Measurements from ENCODE around the gene SUN2. TPM values are rescaled to one million over a fixed set of nuclear protein-coding genes. Genes with fewer than 3 reads are reported as not detected.

SUN2 gene
- total RNA-seq, 1 experiment from 2014 or later: 15.6 TPM

DNA sequence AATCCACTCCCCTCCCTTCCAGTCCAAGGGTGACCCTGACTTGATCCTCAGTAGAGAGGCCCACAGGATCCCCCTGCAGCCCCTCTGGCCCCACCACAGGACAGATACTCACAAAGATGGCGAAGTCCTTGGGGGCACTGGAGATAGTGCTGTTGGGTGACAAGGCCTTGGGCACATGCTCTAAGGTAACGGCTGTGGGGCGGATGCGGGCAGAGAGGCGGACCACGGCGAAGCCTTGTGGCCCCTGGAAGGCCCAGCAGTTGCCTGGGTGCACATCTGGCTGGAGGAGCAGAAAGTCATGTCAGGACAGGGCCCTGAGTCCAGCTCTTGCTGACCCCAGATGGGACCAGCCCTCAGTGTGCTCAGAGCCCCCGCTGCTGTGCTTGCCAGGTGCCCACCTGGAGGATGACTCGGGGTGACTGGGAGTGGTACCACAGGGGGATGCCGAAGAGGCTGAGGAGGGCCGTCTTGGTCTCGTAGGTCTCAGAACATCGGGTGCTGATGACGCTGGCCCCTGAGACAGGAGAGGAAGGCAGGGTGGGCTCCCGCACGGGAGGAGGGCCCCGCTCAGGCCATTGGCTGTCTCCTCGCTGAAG is 17.2 kb downstream of the SUN2 start:
- DNase-seq (ENCODE audit: extremely low read depth, low read depth): no peak

DNA sequence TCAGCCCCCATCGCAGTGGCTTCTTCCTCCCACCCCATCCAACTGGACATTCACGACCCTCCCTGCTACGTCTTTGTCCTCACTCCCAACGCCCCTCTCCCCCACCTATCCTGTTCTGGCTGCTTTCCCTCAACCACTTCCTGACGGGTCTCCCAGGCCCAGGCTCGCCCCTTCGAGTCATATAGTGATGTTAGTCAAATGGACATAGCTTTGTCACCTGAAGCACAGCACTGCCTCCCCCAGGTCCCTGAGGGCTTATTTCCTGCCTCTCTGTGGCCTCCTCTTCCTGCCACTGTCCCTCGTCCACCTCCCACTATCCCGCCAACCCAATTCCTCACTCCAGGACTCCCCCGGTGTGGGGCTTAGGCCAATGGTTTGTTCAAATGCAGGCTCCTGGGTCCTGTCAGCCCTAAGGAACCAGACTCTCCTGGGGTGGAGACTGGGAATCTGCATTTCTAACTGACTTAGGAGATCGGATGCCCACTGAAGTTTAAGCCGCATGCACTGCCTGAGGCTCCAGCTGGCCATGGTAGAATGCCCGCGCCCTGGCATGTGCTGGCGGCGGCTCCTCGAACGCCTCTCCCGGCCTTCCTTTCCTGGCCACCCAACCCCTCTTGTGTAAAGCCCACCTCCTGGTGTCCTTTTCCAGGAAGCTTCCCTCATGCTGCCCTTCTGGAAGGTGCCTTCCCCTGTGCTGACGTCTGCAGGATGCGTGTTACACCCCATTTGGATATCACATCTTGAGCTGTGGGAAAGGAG is 18.3 kb downstream of the SUN2 start:
- DNase-seq (ENCODE audit: extremely low read depth, low read depth): no peak

DNA sequence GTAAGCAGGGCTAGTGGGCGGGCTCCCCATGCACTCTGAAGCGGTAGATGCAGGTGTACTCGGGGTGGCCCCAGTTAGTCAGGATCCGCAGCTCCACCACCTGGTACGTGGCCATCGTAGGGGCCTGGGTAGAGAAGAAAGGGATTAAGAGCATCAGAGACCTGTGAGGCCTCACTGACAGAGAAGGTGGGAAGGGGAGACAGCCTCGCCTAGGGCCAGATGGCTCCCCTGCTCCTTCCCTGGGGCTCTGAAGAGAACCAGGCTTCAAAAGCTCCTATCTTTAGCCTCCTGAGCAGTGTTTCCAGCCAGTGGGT is 19.6 kb downstream of the SUN2 start:
- no peak for DNase-seq (ENCODE audit: extremely low read depth, low read depth)

DNA sequence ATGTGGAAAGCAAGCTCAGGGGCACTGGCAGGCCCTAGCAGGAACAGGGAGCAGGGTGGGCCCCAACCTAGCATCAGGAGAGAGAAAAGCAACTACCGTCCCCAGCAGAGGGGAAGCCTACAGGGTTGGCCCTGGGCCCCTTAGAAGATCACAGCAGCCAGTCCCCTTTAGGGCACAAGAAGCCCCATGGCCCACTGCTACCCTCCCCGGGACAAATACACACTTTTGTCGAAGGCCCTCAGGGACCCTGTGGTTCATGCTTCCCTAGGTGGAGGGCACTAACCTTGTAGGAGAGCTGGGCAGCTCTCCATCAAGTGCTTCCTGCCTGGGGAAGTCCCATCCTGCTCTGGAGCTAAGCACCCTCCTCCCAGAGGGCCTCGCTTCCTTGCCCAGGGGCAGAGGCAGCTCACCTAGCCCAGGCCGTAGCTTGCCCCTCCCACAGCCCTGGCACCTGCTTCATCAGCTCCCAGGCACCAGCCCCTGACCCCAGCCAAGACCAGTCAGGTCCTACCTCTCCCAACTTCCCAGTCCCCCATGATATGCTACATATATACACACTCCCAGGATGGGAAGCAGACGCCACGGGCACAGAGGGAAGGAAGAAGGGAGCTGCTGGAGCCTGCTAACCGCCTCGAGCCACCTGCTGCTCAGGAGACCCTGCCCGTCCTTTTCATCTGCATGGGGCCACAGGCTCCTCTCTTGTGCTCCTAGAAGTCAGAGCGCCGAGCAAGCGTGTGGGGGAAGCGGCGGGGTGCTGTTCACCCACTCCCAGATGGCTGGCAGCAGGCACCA is 20.1 kb downstream of the SUN2 start:
- DNase-seq (ENCODE audit: extremely low read depth, low read depth): no peak

DNA sequence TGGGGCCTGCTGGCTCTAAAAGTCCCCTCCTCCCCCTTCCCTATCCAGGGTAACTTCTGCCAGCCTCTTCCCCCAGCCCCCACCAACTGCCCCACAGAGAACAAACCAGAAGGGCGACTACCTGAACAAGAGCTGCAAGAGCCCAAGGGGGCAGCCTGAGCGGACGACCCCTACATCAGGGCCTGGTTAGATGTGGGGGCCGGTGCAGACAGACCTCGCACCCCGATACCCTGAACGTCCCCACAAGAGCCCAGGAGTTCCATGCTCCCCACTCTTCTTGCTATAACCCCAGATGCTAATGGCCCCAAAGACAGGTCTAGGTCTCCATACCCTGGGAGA is 20.7 kb downstream of the SUN2 start:
- no peak for DNase-seq (ENCODE audit: extremely low read depth, low read depth)

DNA sequence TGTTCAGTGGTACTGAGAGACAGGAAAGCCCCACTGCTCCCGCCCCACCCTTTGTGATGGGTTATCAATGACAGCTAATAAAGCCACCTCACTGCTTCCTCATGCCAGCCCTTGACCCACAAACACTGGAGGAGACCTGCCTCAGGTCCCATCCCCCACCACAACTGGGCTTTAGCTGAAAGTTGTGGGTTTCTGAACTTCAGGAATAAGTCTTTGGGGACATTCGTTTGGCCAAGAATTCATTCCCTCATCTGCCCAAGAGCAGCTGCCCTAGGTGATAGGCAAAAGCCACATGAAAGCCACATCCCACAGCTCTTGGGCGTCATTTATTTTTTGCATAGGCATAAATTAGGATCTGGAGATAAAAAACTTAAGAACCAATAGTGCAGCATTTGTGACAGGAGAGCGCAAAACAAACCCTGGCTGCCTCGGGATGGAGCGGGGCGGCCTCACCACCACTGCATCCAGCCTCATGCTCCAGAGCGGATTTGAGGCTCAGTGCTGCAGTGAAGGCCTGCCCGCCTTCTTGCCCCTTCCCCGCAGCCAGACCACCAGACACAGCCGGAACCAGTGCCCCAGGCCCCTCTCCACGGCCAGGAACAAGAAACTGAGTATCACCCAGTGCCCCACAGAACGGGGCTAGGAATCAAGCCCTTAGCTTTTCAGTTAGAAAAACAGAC is 21.2 kb downstream of the SUN2 start:
- DNase-seq (ENCODE audit: extremely low read depth, low read depth): no peak

DNA sequence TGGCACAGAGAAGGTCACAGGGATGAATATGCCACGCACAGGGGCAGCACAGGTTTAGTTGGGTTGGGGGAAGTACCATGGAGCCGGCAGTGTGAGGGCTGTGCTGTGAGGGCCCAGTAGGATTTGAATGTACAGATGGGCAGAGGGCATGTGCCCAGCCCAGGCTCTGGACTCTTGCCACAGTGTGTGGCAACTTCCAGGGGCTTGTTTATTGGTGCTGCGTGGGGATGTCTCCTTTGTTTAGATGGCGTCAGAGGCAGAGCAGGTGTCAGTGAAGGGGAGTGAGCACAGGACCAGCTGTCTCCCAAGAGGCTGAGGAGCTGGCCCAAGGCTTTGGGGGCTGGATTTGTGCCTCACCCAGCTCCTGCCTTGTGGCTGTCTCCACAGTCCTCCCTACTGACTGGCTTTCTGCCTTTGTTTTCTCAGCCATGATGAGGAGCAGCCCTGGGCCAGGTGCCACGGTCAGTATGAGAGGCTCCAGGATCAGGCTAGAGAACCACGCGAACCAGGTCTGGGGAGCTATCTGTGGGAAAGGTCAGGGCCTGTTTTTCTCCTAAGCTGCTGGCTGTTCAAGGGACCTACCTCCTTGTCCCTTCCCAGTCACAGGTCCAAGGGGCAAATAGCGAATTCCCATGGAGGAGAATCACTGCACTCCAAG is 21.9 kb downstream of the SUN2 start:
- DNase-seq (ENCODE audit: extremely low read depth, low read depth): no peak

DNA sequence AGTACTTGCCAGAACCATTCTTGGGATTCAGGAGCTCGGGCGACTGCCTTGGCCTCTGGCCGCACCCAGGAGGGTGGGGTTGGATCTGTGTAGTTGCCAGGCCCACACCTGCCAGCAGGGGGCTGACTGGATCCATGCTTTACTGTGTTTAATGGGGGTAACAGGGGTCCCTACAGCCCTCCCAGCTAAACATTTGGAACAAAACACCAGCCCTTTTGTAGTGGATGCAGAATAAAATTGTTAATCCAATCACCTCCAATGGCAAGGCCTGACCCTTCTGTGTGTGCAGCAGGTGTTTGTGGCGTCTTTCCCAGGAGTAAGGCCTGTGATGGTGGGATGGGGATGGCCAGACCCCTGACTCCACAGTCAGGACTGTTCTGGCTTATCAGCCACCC is 22.5 kb downstream of the SUN2 start:
- DNase-seq (ENCODE audit: extremely low read depth, low read depth): peak; percentile 12

DNA sequence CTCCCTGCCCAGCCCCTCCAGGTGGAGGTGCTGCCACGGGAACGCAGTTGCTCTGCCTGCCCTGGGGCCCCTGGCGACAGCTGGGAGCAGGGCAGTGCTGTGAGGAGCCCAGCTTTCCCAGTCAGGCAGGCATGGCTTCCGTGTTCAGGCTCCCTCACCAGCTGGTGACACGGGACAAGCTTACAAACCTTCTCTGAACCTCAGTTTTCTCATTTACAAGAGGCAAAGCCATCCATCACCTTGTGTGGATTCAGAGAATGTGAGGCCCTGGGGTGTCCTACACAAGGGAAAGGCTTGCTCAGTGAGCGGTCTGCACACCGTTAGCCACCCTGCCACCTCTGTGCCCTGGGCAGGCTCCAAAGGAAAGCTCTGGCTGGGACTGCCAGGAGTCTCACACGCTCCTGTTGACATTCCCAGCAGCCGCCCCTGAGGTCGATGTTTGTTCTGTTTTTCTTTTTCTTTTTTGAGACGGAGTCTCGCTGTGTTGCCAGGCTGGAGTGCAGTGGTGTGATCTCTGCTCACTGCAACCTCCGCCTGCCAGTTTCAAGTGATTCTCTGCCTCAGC is 23.5 kb downstream of the SUN2 start:
- no peak for DNase-seq (ENCODE audit: extremely low read depth, low read depth)

DNA sequence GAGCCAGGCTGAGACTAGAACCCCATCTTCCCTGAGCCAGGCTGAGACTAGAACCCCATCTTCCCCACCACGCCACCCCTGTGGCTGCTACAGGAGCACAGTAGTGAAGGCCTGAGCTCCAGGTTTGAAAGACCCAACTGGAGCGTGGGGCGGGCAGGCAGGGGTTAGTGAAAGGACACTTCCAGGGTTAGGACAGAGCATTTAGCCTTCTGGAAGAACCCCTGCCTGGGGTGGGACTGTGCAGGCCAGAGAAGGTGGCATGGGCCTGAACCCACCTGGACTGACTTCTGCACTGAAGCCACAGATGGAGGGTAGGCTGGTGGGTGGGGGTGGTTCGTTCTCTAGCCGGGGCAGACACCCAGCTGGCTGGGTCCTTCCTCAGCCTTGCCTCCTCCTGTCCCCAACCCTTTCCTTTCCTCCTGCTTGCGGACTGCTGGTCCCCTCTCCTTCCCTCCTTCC is 24.1 kb downstream of the SUN2 start:
- no peak for DNase-seq (ENCODE audit: extremely low read depth, low read depth)

DNA sequence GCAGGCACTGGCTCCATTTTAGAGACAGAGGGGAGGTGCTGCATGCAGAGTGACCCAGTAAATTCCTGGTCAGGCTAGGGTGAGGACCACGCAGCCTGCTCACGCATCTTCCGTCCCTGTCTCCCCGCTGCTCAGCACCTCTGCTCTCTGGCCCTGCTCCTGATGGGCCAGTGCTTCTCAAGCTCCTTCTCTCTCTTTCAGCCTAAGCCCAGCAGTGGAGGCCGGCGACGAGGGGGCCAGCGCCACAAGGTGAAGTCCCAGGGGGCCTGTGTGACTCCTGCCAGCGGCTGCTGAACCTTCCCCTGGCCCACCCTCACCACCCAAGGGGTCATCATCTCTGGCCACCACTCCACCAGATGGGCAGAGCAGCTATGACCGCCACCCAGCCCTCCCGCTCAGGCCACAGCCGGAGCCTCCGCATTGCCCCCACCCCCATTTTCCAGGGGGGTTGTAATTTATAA is 25.4 kb downstream of the SUN2 start:
- DNase-seq (ENCODE audit: extremely low read depth, low read depth): no peak

DNA sequence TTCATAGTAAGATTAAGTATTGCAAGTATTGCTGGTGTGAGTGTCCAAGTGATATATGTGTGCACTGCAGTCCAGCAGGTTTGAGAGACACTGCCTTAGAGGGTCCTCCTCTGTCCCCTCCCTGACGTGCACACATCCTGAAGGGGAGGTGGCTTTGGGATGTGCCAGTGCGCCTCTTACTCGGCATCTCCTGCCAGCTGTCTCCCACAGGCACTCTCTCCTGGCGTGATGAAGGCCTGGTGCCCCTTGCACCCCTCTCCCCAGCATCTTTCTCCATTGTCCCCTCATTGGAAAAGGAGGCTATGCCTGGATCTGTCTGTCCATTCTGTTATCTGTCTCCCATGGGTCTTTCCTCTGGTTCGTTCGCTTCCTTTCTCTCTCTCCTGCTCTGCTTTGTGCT is 25.9 kb downstream of the SUN2 start:
- DNase-seq (ENCODE audit: extremely low read depth, low read depth): no peak

DNA sequence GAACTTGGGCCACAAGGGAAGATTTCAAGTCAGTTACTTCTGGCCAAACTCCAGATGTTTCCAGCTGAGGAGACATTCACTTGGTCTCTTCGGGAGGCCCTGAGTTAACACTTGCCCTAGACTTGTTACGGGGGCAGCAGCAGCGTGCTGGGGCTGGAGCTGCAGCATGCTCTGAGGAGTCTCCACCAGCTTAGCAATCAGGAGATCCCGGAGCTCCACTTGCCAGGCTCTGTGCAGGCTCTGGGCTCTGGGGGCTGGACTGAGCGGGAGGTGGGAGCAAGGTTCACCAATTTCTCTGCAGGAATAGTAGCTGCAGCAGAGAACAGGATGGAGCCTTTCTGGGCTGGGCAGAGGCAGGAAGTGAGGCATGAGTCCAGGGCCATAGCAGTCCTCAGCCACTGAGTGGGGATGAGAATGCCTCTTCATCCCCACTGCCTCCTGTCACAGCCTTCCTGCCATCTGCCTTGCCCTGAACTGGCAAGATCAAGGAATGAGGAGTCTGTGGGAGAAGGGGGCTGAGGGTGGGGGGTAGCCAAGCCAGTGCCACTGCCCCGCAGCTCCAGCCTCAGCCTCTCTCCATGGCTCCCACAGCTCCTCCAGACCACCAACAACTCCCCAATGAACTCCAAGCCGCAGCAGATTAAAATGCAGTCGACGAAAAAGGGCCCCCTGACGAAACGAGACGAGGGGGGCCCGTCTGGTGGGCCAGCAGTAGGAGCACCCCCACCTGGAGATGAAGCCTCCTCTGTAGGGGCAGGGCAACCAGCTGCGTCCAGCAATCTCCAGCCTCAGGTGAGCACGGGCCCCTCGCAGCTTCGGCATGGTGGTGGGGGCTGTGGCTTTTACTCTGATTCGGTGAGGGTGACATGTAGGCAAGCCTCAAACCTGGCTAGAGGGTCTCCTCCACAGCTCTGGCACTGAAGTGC is 26.7 kb downstream of the SUN2 start:
- DNase-seq (ENCODE audit: extremely low read depth, low read depth): no peak

DNA sequence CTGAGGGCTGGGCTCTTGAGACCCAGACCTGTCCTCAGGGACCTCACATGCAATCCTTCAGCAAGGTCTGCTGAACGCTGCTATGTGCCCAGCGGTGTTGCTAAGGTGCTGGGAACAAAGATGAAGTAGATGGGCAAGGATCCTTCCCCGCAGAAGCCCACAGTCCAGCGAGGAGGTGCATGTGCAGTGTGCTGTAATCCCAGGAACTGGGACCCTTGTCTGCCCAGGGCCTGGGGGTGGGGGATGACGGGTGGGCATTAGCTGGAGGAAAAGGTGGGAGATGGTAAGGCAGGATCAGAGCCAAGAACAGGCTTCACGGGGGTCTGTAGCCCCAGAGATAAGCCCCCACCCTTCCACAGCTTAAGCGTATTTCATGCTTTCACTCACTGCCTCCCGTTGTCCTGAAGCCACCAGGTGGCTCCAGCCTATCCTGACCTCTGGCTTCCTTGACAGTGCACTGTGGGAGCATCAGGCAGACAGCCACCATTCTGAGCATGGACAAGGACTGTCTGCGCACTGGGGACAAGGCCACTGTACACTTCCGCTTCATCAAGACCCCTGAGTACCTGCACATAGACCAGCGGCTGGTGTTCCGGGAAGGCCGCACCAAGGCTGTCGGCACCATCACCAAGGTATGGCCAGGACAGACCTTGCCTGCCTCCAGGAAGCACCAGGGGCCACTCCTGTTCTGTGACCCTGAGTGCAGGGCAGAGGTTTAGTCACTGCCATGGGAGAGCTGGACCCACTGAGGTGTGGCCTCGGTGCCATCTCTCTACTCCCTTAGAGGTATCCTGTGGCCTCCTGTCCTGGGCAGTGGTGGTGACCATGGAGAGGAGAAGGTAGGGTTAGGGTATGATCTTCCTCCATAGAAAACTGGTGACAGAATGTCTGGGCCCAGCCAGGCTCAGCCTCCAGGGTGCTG is 28.0 kb downstream of the SUN2 start:
- DNase-seq (ENCODE audit: extremely low read depth, low read depth): no peak

DNA sequence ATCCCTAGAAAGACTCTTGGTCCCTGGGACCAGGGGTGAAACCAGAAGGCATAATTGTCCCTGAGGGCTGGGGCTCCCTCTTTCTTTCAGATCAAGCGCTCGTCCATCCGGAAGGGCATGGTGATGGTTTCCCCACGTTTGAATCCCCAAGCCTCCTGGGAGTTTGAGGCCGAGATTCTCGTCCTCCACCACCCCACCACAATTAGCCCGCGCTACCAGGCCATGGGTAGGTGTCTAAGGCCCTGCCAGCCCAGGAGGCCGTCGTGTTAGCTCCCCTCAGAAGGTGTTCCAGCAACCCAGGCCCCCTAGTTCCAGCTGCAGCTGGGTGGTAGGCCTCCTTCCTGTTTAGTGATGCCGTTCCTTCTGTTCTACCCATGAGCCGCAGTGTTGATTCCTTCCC is 28.7 kb downstream of the SUN2 start:
- no peak for DNase-seq (ENCODE audit: extremely low read depth, low read depth)

DNA sequence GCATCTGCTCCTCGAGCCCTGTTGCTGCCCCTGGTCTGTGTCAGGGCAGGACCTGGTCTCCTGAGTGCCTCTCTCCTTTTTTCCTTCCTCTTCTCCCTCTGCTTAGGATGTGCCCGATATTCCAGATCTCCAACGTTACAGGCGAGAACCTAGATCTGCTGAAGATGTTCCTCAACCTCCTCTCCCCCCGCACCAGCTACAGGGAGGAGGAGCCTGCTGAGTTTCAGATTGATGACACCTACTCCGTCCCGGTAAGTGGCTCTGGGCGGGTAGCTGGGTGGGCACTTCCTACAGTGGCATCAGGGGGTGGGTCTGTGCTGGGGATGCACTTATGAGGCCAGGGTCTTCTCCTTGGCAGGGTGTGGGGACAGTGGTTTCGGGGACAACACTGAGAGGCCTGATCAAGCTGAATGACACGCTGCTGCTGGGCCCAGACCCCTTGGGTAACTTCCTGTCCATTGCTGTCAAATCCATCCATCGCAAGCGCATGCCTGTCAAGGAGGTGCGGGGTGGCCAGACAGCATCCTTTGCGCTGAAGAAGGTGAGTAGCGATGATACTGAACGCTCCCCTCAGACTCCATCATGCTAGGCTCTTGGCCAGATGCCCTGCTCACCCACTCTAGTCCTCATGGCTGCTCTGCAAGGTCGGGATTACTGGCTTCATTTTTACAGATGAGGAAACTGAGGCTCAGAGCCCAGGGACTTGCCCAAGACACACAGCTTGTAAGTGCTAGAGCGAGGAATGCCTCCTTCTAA is 29.7 kb downstream of the SUN2 start:
- DNase-seq (ENCODE audit: extremely low read depth, low read depth): no peak

DNA sequence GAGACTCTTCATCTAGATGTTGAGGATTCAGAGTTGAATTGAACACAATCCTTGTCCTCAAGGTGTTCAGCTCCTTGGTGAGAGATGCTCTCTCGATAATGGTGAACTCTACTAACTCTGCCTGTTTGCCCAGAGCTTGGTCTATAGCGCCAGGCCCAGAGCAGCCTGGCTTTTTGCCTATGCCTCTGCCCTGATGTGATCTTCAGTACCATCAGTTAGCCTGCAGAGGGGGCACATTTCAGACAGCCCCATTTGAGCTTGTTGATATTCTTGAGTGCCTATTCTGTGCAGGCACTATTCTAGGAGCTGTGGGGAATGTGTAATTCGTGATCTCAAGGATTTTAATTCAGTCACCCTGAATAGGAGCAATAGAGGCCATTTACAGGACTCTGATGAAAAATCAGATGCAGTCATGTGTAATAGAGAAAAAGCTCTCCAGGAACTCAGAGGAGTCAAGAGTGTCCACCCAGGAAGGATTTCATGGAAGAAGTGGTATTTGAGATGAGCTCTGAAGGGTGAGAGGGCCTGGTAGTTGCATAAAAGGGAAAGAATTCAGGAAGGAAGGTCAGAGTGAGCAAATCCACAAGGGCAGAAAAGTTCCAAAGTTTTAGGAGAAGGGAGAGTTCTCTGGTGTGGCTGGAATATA is 30.7 kb downstream of the SUN2 start:
- DNase-seq (ENCODE audit: extremely low read depth, low read depth): peak; percentile 7
